ENCODE data around the gene DNASE1L2. TPM values are rescaled to one million over a fixed set of nuclear protein-coding genes. Genes with fewer than 3 reads are reported as not detected.

The DNASE1L2 gene
- total and polyA plus RNA-seq, 10 of the 15 experiments (the other 5 are each of a cell fraction or from before 2014, with no cell fraction given): 0.06 to 1.5 (median 0.29) TPM

DNA sequence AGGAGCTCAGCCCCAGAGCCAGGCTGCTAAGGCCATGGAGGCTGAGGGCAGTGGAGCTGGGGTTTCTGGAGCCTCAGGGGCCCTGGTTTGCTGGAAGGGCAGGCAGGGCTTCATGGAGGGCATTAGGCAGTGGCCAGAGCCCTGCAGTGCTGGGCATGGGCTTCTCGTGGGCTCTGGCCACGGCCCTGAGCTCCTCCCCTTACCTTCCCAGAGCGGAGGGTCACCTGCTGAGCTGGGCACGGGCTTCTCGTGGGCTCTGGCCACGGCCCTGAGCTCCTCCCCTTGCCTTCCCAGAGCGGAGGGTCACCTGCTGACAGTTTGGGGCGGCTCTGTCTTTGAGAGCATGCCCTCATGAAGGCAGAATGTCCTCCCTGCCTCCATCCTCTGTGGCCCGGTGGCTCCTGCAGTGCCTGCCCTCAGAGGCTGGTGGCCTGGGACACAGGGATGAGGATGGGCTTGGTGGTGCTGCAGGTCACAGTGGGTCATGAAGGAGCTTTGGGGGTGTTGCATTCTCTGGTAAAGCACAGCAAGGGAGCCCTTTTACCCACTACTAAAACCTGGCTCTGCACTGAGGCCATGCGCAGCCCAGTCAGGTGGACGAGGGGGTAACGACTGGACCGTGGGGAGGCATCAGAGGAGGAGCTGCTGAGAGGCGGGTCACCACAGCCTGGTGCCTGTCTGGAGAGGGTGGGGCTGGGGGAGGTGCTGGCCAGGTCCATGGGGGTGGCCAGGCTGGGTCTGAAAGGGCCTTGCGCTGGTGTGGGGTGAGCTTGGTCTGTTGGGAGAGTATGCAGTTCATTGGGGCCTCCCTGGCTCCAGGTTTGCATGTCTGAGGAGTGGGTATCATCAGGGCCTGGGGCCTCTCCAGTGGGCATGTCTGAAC lies 34.6 kb downstream of the DNASE1L2 start:
- H2AFZ ChIP-seq (ENCODE audit: control insufficient read depth, low read depth, low read length): no peak overlapping the region
- no TSS peak for BruUV-seq (replicated peaks)
- intact Hi-C loops (cut with micrococcal nuclease; ENCODE audit: unreplicated experiment): no loop called here
- TF ChIP-seq MTA2 (IDR thresholded peaks at IDR 0.05; ENCODE audit: low read depth): no peak
- TF ChIP-seq SREBF1 (IDR thresholded peaks at IDR 0.05; ENCODE audit: low read length): no peak
- no peak for TF ChIP-seq IRF3 (IDR thresholded peaks at IDR 0.05)
- TF ChIP-seq HDAC2 (IDR thresholded peaks at IDR 0.05): no peak
- no peak for TF ChIP-seq SKIL (IDR thresholded peaks at IDR 0.05; ENCODE audit: low read depth, poor library complexity, severe bottlenecking)
- TF ChIP-seq CREM (IDR thresholded peaks at IDR 0.05; ENCODE audit: low read depth): no peak
- TF ChIP-seq SMARCA5 (IDR thresholded peaks at IDR 0.05): no peak
- DNase-seq (ENCODE audit: low read depth, low spot score) (no peak), FAIRE-seq (no peak), ATAC-seq (no peak)
- peaks cover 4% of the 10 kb centered on the region; the same call in 1 of the 2 replicates for H4K20me1 ChIP-seq (ENCODE audit: control insufficient read depth, insufficient read depth)
- H3K9me3 ChIP-seq (replicated peaks; ENCODE audit: control insufficient read depth, insufficient read depth, low read length): no peaks in the 10 kb centered on the region
- peaks cover 26% of the 10 kb centered on the region for H3K79me2 ChIP-seq (ENCODE audit: control insufficient read depth, insufficient read depth, low read length)
- ChIA-PET POLR2A (interaction anchor here (0.6 to 1.2 kb wide), 2 partner anchors 10 to 93 kb away, joined by 3 to 4 read pairs; no protein-coding TSS in a partner anchor), SMC1A (ENCODE audit: uncharacterized antibody, unreplicated experiment) (no interaction called here), RAD21 (ENCODE audit: unreplicated experiment) (interaction anchor here (0.6 kb wide), 1 partner anchor 1573 kb away, joined by 3 read pairs; no protein-coding TSS in a partner anchor), CTCF (interaction anchor here (1.0 to 2.2 kb wide), 4 partner anchors 9 to 131 kb away, joined by 3 to 8 read pairs (median 3); partner anchors contain the start of gene ECI1)
- H3K4me1 ChIP-seq (ENCODE audit: control insufficient read depth, insufficient read depth, low read length): peaks cover 11% of the 10 kb centered on the region
- WGBS (ENCODE audit: insufficient coverage, insufficient replicate concordance, low lambda C conversion rate, missing lambda C conversion rate): 70% methylated on average over 13 of the region's 15 CpGs
- in situ Hi-C loops (cut with MboI): no loop called here
- no peak overlapping the region for H3K27ac ChIP-seq (ENCODE audit: control insufficient read depth, insufficient read depth)
- H3K27me3 ChIP-seq (replicated peaks in 1 of 2; ENCODE audit: control insufficient read depth in 2 of 2, insufficient read depth in 2 of 2, low read length in 1 of 2): no peaks in the 10 kb centered on the region
- no peak overlapping the region for H3K4me3 ChIP-seq
- H3K36me3 ChIP-seq (ENCODE audit: control insufficient read depth in 2 of 2, insufficient read depth in 2 of 2, low read length in 1 of 2): peaks cover 0 to under 1% of the 10 kb centered on the region in 2 experiments; a peak in 1 of 4 replicates
- no peak overlapping the region for H3K9ac ChIP-seq (ENCODE audit: control insufficient read depth, insufficient read depth, low read length)
- no peak overlapping the region for H3K4me2 ChIP-seq (ENCODE audit: control insufficient read depth, insufficient read depth)

All from GM12878 (cell line).